SHP77 treated with DMSO at 0.1 percent for 48 hours (cell line): ENCODE results near the gene SLITRK2.

Experiments used
- DNase-seq: peaks from one replicate; lab custom pipeline; 2025; lab: John Stamatoyannopoulos, UW

Gene SLITRK2

DNA sequence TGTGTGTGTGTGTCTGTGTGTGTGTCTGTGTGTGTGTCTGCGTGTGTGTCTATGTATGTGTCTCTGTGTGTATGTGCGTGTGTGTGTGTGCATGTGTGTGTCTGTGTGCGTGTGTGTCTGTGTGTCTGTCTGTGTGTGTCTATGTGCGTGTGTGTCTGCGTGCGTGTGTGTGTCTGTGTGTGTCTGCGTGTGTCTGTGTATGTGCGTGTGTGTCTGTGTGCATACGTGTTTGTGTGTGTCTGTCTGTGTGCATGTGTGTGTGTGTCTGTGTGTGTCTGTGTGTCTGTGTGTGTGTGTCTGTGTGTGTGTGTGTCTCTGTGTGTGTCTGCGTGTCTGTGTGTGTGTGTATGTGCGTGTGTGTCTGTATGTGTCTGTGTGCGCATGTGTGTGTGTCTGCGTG is 35.6 kb downstream of the SLITRK2 start:
- no peak for DNase-seq

DNA sequence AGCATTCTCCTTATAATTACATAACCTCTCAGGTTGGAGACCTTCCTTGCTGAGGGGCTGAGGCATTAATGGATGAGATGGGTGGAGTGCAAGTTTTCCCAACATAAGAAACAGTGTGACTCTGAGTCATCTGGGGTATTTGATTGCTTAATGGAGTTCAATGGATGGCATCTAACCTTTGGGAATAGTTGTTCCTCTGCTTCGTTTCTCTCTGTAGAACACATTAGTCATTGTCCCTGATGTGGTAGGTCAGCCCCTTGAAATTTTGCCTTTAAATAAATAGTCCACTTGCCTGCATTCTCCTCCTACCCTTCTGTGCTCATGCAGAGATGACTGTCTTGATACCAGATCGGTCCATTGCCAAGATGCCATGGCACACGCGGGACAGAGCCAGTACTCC is 38.6 kb downstream of the SLITRK2 start:
- DNase-seq: no peak

DNA sequence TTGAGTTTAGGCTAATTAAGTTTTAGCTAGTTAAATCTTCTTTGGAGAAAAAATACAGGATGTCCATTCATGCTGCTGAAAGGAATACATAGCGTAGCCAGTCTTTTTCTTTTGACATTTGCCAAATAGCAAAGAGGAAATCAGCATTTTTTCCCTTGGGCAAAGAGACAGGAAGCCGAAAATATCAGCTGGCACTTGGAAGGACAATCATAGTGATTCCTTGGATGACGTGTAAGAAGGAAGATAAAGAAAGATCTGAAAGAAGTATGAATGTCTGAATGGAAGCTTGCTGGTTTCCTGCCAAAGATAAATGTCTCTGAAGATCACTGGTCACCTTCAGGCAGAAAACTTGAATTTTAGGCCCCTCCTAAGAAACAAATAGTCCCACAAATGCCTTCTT is 44.2 kb downstream of the SLITRK2 start:
- no peak for DNase-seq

DNA sequence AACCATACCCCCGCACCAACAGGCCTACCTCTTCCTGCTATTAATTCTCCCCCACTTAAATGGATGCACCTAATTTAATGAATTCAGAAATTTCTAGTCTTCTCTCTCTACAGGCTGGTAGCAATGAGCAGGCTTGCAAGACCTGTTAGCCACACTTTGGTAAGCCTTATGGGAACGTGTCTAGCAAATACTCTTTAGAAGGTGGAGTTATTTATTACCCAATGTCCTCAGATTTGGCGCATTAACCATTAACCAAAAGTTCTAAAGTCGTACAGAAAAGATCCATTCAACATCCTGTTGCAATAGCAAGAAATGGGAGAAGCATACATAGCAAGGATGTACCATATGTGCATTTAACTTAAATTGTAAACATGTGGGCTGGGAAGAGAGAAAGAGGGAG is 47.5 kb downstream of the SLITRK2 start:
- DNase-seq: no peak
